ENCODE data around the gene SLC10A1.
"Not testable (repeated sequence)": the region's sequence is repeated elsewhere in the genome, so short reads cannot be mapped to it uniquely, and the experiment has no call there.

Gene SLC10A1

GRCh38 chr14:69796797-69797500 is at the start of gene SLC10A1:
TSS of gene SLC10A1 (minus strand) at chr14:69797241. CDS start at chr14:69797155, 86 bp downstream.
- no peak for DNase-seq (ENCODE audit: low read depth, low spot score)

GRCh38 chr14:69845787-69846186 is 48.7 kb upstream of the SLC10A1 start:
- peak; percentile 55 for DNase-seq (ENCODE audit: low read depth, low spot score)

GRCh38 chr14:69845050-69845581 is 48.1 kb upstream of the SLC10A1 start:
- DNase-seq (ENCODE audit: low read depth, low spot score): no peak

GRCh38 chr14:69844171-69844570 is 47.1 kb upstream of the SLC10A1 start:
- DNase-seq (ENCODE audit: low read depth, low spot score): no peak

GRCh38 chr14:69842686-69843420 is 45.8 kb upstream of the SLC10A1 start:
- peak; percentile 24 for DNase-seq (ENCODE audit: low read depth, low spot score)

- no peak for DNase-seq (ENCODE audit: low read depth, low spot score)
Measured at GRCh38 chr14:69841656-69842055, 44.6 kb upstream of the SLC10A1 start.

- no peak for DNase-seq (ENCODE audit: low read depth, low spot score)
Measured at GRCh38 chr14:69839661-69840060, 42.6 kb upstream of the SLC10A1 start.

GRCh38 chr14:69838881-69839416 is 41.9 kb upstream of the SLC10A1 start:
- DNase-seq (ENCODE audit: low read depth, low spot score): no peak

- DNase-seq (ENCODE audit: low read depth, low spot score): no peak
Measured at GRCh38 chr14:69828879-69829278, 31.8 kb upstream of the SLC10A1 start.

GRCh38 chr14:69828354-69828753 is 31.3 kb upstream of the SLC10A1 start:
- no peak for DNase-seq (ENCODE audit: low read depth, low spot score)

- no peak for DNase-seq (ENCODE audit: low read depth, low spot score)
Measured at GRCh38 chr14:69827560-69827959, 30.5 kb upstream of the SLC10A1 start.

GRCh38 chr14:69822456-69822855 is 25.4 kb upstream of the SLC10A1 start:
- no peak for DNase-seq (ENCODE audit: low read depth, low spot score)

- no peak for DNase-seq (ENCODE audit: low read depth, low spot score)
Measured at GRCh38 chr14:69820991-69821390, 23.9 kb upstream of the SLC10A1 start.

- DNase-seq (ENCODE audit: low read depth, low spot score): no peak
Measured at GRCh38 chr14:69819607-69820006, 22.6 kb upstream of the SLC10A1 start.

GRCh38 chr14:69818758-69819191 is 21.7 kb upstream of the SLC10A1 start:
- DNase-seq (ENCODE audit: low read depth, low spot score): peak; percentile 79

GRCh38 chr14:69816216-69816615 is 19.2 kb upstream of the SLC10A1 start:
- DNase-seq (ENCODE audit: low read depth, low spot score): peak; percentile 31

GRCh38 chr14:69815556-69815955 is 18.5 kb upstream of the SLC10A1 start:
- DNase-seq (ENCODE audit: low read depth, low spot score): no peak

GRCh38 chr14:69814397-69814796 is 17.4 kb upstream of the SLC10A1 start:
- DNase-seq (ENCODE audit: low read depth, low spot score): no peak

- DNase-seq (ENCODE audit: low read depth, low spot score): not testable (repeated sequence)
Measured at GRCh38 chr14:69813346-69813745, 16.3 kb upstream of the SLC10A1 start.

- no peak for DNase-seq (ENCODE audit: low read depth, low spot score)
Measured at GRCh38 chr14:69812711-69813110, 15.7 kb upstream of the SLC10A1 start.

GRCh38 chr14:69811868-69812252 is 14.8 kb upstream of the SLC10A1 start:
- DNase-seq (ENCODE audit: low read depth, low spot score): no peak

GRCh38 chr14:69811227-69811867 is 14.3 kb upstream of the SLC10A1 start:
- DNase-seq (ENCODE audit: low read depth, low spot score): no peak

All from ELF-1 (cell line).